Gastrocnemius medialis (tissue), 4 donors: Measurements from ENCODE around the gene GMPS. TPM values are rescaled to one million over a fixed set of nuclear protein-coding genes. Genes with fewer than 3 reads are reported as not detected.

Experiments
- ATAC-seq, 2 donors: fragments of 150-250 bp; one replicate each; pipeline ENCODE4 v1.9.1; 2016
- DNase-seq, 2 donors: peaks; one replicate each; pipeline ENCODE4 v3.0.0-alpha.2; 2019
- H3K27ac ChIP-seq, 4 donors: fragments of 200-600 bp; sonication (generic); 1 replicate in 1 of 4; 2 replicates in 3 of 4; pipeline ENCODE4 v1.5.1; 2016 to 2018; ENCODE audit warnings: mild to moderate bottlenecking in 2 of 4, moderate library complexity in 1 of 4
- H3K27me3 ChIP-seq, 3 donors: fragments of 200-600 bp; sonication (generic) in 2 of 3; 1 replicate in 1 of 3; 2 replicates in 2 of 3; pipeline versions ENCODE4 v1.5.1 to v1.6.0; 2016 to 2019; ENCODE audit warnings: mild to moderate bottlenecking in 1 of 3, moderate library complexity in 1 of 3
- H3K36me3 ChIP-seq, 2 donors: fragments of 200-600 bp; sonication (generic) in 1 of 2; one replicate each; pipeline ENCODE4 v1.5.1; 2017 to 2018
- H3K4me1 ChIP-seq, 2 donors: fragments of 200-600 bp; sonication (generic) in 1 of 2; one replicate each; pipeline ENCODE4 v1.5.1; 2016 to 2017; ENCODE audit warnings: mild to moderate bottlenecking in 2 of 2
- H3K4me3 ChIP-seq, 4 donors: fragments of 200-600 bp; sonication (generic) in 3 of 4; 1 replicate in 1 of 4; 2 replicates in 3 of 4; pipeline ENCODE4 v1.5.1; 2016 to 2019; ENCODE audit warnings: mild to moderate bottlenecking in 2 of 4
- H3K9me3 ChIP-seq, 3 donors: fragments of 200-600 bp; sonication (generic) in 2 of 3; 1 replicate in 1 of 3; 2 replicates in 2 of 3; pipeline ENCODE4 v1.5.1; 2016 to 2019
- CTCF ChIP-seq, 5 experiments: fragments of 450-650 bp in 3 of 5; fragments of 200-600 bp in 2 of 5; sonication (generic) in 2 of 5; IDR thresholded peaks in 4 of 5; conservative IDR thresholded peaks in 1 of 5; 1 replicate in 4 of 5; 2 replicates in 1 of 5; pipeline ENCODE4 v1.5.1; 2016 to 2019; ENCODE audit warnings: antibody characterized with exemption in 5 of 5, mild to moderate bottlenecking in 3 of 5, moderate library complexity in 3 of 5
- POLR2A ChIP-seq, 2 donors: fragments of 450-650 bp; IDR thresholded peaks; one replicate each; pipeline ENCODE4 v1.6.1; 2017; ENCODE audit warnings: antibody characterized with exemption in 2 of 2, mild to moderate bottlenecking in 2 of 2, moderate library complexity in 2 of 2
- in situ Hi-C, 4 donors: fragments of 200-750 bp; cut with MboI; loops; one replicate each; pipeline versions ENCODE4 v1.15.0 to v1.8.0; 2017; ENCODE audit warnings: low sequenced_read_pairs in 4 of 4
- intact Hi-C: fragments of 100-400 bp; cut with DNase I; formaldehyde crosslinking; loops from one replicate; pipeline ENCODE4 v1.15.1; 2023; ENCODE audit warnings: low total_unique reads
- total RNA-seq, 4 donors: library from RNA; depleted of rRNA; stranded (reverse); fragments of >200 nt; gene quantifications; one replicate each; pipeline versions ENCODE4 v1.1.0 to v1.2.3, GENCODE V29; 2016

The GMPS gene
- total RNA-seq, 4 donors from 2014 or later, result 26.7 to 34.7 (median 32.5) TPM

- Histone ChIP-seq H3K36me3 (no peaks in the 10 kb centered on the region), H3K4me1 (no peaks in the 10 kb centered on the region), H3K27me3 (no peaks in the 10 kb centered on the region), H3K4me3 (no peak overlapping the region), H3K9me3 (no peaks in the 10 kb centered on the region), H3K27ac (no peak overlapping the region)
- intact Hi-C loops, result no loop called here
- TF ChIP-seq POLR2A (IDR thresholded peaks at IDR 0.05), result no peak
- TF ChIP-seq CTCF (IDR thresholded peaks at IDR 0.05 in 4 of 5, conservative IDR thresholded peaks at IDR 0.05 in 1 of 5), result no peak
- DNase-seq (no peak), ATAC-seq (no peak)
- in situ Hi-C loops, result no loop called here
These were observed 73.6 kb downstream of the GMPS start for GRCh38 chr3:155944081-155944480.

- Histone ChIP-seq H3K4me3 (no peak overlapping the region), H3K27me3 (no peaks in the 10 kb centered on the region), H3K4me1 (no peaks in the 10 kb centered on the region), H3K36me3 (no peaks in the 10 kb centered on the region), H3K9me3 (no peaks in the 10 kb centered on the region), H3K27ac (no peak overlapping the region)
- intact Hi-C loops (no loop called here), in situ Hi-C loops (no loop called here)
- DNase-seq (no peak), ATAC-seq (no peak)
- TF ChIP-seq POLR2A (IDR thresholded peaks at IDR 0.05), result no peak
- TF ChIP-seq CTCF (IDR thresholded peaks at IDR 0.05 in 4 of 5, conservative IDR thresholded peaks at IDR 0.05 in 1 of 5), result no peak
These were observed 75.7 kb downstream of the GMPS start for GRCh38 chr3:155946178-155946577.

- no peaks in the 10 kb centered on the region for H3K4me1 ChIP-seq
- H3K27ac ChIP-seq, result no peak overlapping the region
- H3K36me3 ChIP-seq, result no peaks in the 10 kb centered on the region
- no peaks in the 10 kb centered on the region for H3K27me3 ChIP-seq
- no peak for TF ChIP-seq CTCF (IDR thresholded peaks at IDR 0.05 in 4 of 5, conservative IDR thresholded peaks at IDR 0.05 in 1 of 5)
- no peak for TF ChIP-seq POLR2A (IDR thresholded peaks at IDR 0.05)
- H3K9me3 ChIP-seq, result no peaks in the 10 kb centered on the region
- intact Hi-C loops (no loop called here), in situ Hi-C loops (no loop called here)
- ATAC-seq, result no peak
- H3K4me3 ChIP-seq, result no peak overlapping the region
- DNase-seq, result no peak
These were observed 78.0 kb downstream of the GMPS start for GRCh38 chr3:155948476-155948875.

- no peaks in the 10 kb centered on the region for H3K9me3 ChIP-seq
- H3K27me3 ChIP-seq, result no peaks in the 10 kb centered on the region
- H3K27ac ChIP-seq, result no peak overlapping the region
- H3K4me1 ChIP-seq, result no peaks in the 10 kb centered on the region
- no peak for DNase-seq
- intact Hi-C loops, result no loop called here
- H3K36me3 ChIP-seq, result no peaks in the 10 kb centered on the region
- in situ Hi-C loops, result no loop called here
- no peak overlapping the region for H3K4me3 ChIP-seq
- no peak for ATAC-seq
- TF ChIP-seq CTCF (IDR thresholded peaks at IDR 0.05 in 4 of 5, conservative IDR thresholded peaks at IDR 0.05 in 1 of 5), result no peak
- no peak for TF ChIP-seq POLR2A (IDR thresholded peaks at IDR 0.05)
These were observed 79.2 kb downstream of the GMPS start for GRCh38 chr3:155949453-155950217.
